Measurements from ENCODE around the gene MCU. TPM values are rescaled to one million over a fixed set of nuclear protein-coding genes. Genes with fewer than 3 reads are reported as not detected.

Gene MCU
- total and polyA plus RNA-seq, 10 of the 15 experiments (the other 5 are each of a cell fraction or from before 2014, with no cell fraction given), result 5.1 to 49.1 (median 17.9) TPM

- TF ChIP-seq E2F4 (IDR thresholded peaks at IDR 0.05; ENCODE audit: low read depth, low read length), result no peak
Observed at GRCh38 chr10:72742797-72743196, 50.9 kb downstream of the MCU start (continued).

- ATAC-seq (no peak), DNase-seq (ENCODE audit: low read depth, low spot score) (no peak), FAIRE-seq (no peak)
- no peak overlapping the region for H3K4me2 ChIP-seq (ENCODE audit: control insufficient read depth, insufficient read depth)
- no peaks in the 10 kb centered on the region for H4K20me1 ChIP-seq (ENCODE audit: control insufficient read depth, insufficient read depth)
- BruUV-seq (replicated peaks), result no TSS peak
- H3K4me3 ChIP-seq, result no peak overlapping the region
- ChIA-PET RAD21 (ENCODE audit: unreplicated experiment) (no interaction called here), POLR2A (interaction anchor here (0.5 to 1.4 kb wide), 3 partner anchors 11 to 409 kb away, joined by 3 to 7 read pairs (median 5); no protein-coding TSS in a partner anchor), CTCF (no interaction called here), SMC1A (ENCODE audit: uncharacterized antibody, unreplicated experiment) (interaction anchor here (1.0 kb wide), 1 partner anchor 22 kb away, joined by 4 read pairs; no protein-coding TSS in a partner anchor)
- no peak overlapping the region for H2AFZ ChIP-seq (ENCODE audit: control insufficient read depth, low read depth, low read length)
- intact Hi-C loops (cut with micrococcal nuclease; ENCODE audit: unreplicated experiment), result no loop called here
- 97% methylated on average over 3 of the region's 3 CpGs for WGBS (ENCODE audit: insufficient coverage, insufficient replicate concordance, low lambda C conversion rate, missing lambda C conversion rate)
- H3K27ac ChIP-seq (ENCODE audit: control insufficient read depth, insufficient read depth), result no peak overlapping the region
- TF ChIP-seq SIX5 (IDR thresholded peaks at IDR 0.05; ENCODE audit: low read depth, low read length, severe bottlenecking), result no peak
- no peak for TF ChIP-seq BCL3 (IDR thresholded peaks at IDR 0.05; ENCODE audit: borderline replicate concordance, insufficient read depth, low read depth, low read length, poor library complexity, severe bottlenecking)
- no peak for TF ChIP-seq MTA2 (IDR thresholded peaks at IDR 0.05; ENCODE audit: low read depth)
- no peak for TF ChIP-seq HDAC6 (IDR thresholded peaks at IDR 0.05; ENCODE audit: unreplicated experiment)
- no peak for TF ChIP-seq NR2C2 (IDR thresholded peaks at IDR 0.05; ENCODE audit: borderline replicate concordance, control insufficient read depth, insufficient read length, low read depth)
- TF ChIP-seq ELK1 (IDR thresholded peaks at IDR 0.05; ENCODE audit: low read depth, low read length), result no peak
- TF ChIP-seq CREM (IDR thresholded peaks at IDR 0.05; ENCODE audit: low read depth), result no peak
- TF ChIP-seq RAD51 (IDR thresholded peaks at IDR 0.05), result no peak
- TF ChIP-seq SUPT20H (IDR thresholded peaks at IDR 0.05; ENCODE audit: borderline replicate concordance, control insufficient read depth, low read depth, low read length), result no peak
- no peak for TF ChIP-seq EGR1 (IDR thresholded peaks at IDR 0.05; ENCODE audit: borderline replicate concordance in 1 of 2, low read depth in 2 of 2, low read length in 2 of 2)
- no peak for TF ChIP-seq LARP7 (IDR thresholded peaks at IDR 0.05)
- no peak for TF ChIP-seq RELA (IDR thresholded peaks at IDR 0.05; ENCODE audit: borderline replicate concordance, partially characterized antibody)
- no peak for TF ChIP-seq SREBF1 (IDR thresholded peaks at IDR 0.05; ENCODE audit: low read length)
- TF ChIP-seq USF2 (IDR thresholded peaks at IDR 0.05; ENCODE audit: borderline replicate concordance, low read depth, low read length), result no peak
- TF ChIP-seq MTA3 (IDR thresholded peaks at IDR 0.05; ENCODE audit: borderline replicate concordance, low read length), result no peak
- no peak for TF ChIP-seq YY1 (IDR thresholded peaks at IDR 0.05; ENCODE audit: low read depth, low read length)
- H3K27me3 ChIP-seq (replicated peaks in 1 of 2; ENCODE audit: control insufficient read depth in 2 of 2, insufficient read depth in 2 of 2, low read length in 1 of 2), result no peaks in the 10 kb centered on the region
- H3K79me2 ChIP-seq (ENCODE audit: control insufficient read depth, insufficient read depth, low read length), result no peaks in the 10 kb centered on the region
- H3K9ac ChIP-seq (ENCODE audit: control insufficient read depth, insufficient read depth, low read length), result no peak overlapping the region
- H3K4me1 ChIP-seq (ENCODE audit: control insufficient read depth, insufficient read depth, low read length), result no peaks in the 10 kb centered on the region
- H3K9me3 ChIP-seq (replicated peaks; ENCODE audit: control insufficient read depth, insufficient read depth, low read length), result no peaks in the 10 kb centered on the region
- in situ Hi-C loops (cut with MboI), result no loop called here
- no peaks in the 10 kb centered on the region for H3K36me3 ChIP-seq (ENCODE audit: control insufficient read depth in 2 of 2, insufficient read depth in 2 of 2, low read length in 1 of 2)
Observed at GRCh38 chr10:72744566-72744965, 52.6 kb downstream of the MCU start.

Measured in GM12878 (cell line).